Endothelial cell (in vitro differentiated cells): Measurements from ENCODE around the gene MAP2K7. TPM values are rescaled to one million over a fixed set of nuclear protein-coding genes. Genes with fewer than 3 reads are reported as not detected.
"Not testable (repeated sequence)": the region's sequence is repeated elsewhere in the genome, so short reads cannot be mapped to it uniquely, and the experiment has no call there.

ENCODE experiments used
- DNase-seq: peaks from one replicate; pipeline ENCODE4 v3.0.0; 2021; ENCODE audit warnings: low spot score
- H3K27ac Mint-ChIP-seq: one replicate; pipeline ENCODE4 v1.8.0; 2021; ENCODE audit warnings: mixed read lengths, inconsistent platforms; ENCODE audit not compliant: unreplicated experiment
- H3K27me3 Mint-ChIP-seq: one replicate; pipeline ENCODE4 v1.8.0; 2021; ENCODE audit warnings: mild to moderate bottlenecking, moderate library complexity, mixed read lengths, inconsistent platforms; ENCODE audit not compliant: unreplicated experiment
- H3K36me3 Mint-ChIP-seq: one replicate; pipeline ENCODE4 v1.8.0; 2021; ENCODE audit warnings: mild to moderate bottlenecking, low read depth, mixed read lengths, inconsistent platforms; ENCODE audit not compliant: unreplicated experiment
- H3K4me1 Mint-ChIP-seq: one replicate; pipeline ENCODE4 v1.8.0; 2021; ENCODE audit warnings: mild to moderate bottlenecking, mixed read lengths, inconsistent platforms; ENCODE audit not compliant: unreplicated experiment
- H3K4me3 Mint-ChIP-seq: one replicate; pipeline ENCODE4 v1.8.0; 2021; ENCODE audit warnings: mild to moderate bottlenecking, mixed read lengths, inconsistent platforms; ENCODE audit not compliant: unreplicated experiment
- H3K9me3 Mint-ChIP-seq: one replicate; pipeline ENCODE4 v1.8.0; 2021; ENCODE audit warnings: mixed read lengths, inconsistent platforms; ENCODE audit not compliant: unreplicated experiment
- total RNA-seq: library from RNA; stranded (reverse); fragmentation: NEBNext Ultra II Directional; extraction: Animal tissue kit (Norgen Biotek cat#: 25700); gene quantifications from one replicate; pipeline ENCODE4 v1.2.1, GENCODE V29; 2021; ENCODE audit not compliant: unreplicated experiment
- TF ChIP-seq, protein P1 (sequence below): fragments of 200-600 bp; sonication (generic); IDR thresholded peaks from one replicate; pipeline ENCODE4 v1.5.0; 2021; ENCODE audit warnings: antibody characterized with exemption; ENCODE audit not compliant: unreplicated experiment

The MAP2K7 gene
- total RNA-seq, 1 donor from 2014 or later, result 31.1 TPM

DNA sequence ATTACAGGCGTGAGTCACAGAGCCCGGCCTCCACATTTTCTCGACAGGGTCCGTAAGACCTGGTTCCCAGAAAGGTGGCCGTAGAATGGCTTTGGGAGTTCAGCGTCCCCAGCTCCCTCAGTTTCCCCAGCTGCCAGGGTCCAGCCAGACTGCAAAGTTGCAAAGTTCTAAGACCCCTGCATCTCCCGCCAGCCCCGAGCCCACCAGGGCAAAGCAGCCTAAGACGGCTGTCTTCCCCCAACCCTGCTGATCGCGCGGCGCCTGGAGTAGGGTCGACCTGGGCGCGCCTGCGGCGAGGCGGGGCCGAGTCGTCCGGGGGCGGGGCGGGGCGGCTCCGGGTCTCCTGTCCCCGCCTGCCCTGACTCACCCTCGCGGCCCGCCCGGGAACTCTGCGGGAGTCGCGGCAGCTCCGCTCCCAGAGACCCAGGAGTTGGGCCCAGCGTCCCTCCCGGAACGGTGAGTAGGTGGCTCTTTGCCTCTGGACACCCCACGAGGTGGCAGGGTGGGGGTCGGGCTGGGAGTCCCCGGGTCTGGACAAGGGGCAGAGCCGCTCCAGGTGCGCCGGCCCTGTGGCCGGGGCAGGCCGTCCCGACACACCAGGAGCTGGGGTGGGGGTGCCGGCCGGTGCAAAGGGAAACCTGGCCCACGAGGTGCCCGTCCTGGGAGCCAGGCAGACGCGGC lies 15.4 kb upstream of the MAP2K7 start, which contains the start of gene LRRC8E:
TSS of gene LRRC8E (plus strand) at position 366 of the 681 bp plus-strand sequence. CDS start 7,094 bp downstream, outside the sequence.
- Mint-ChIP-seq H3K4me1 (peaks cover 2% of the 10 kb centered on the region), H3K27ac (no peak within 1 kb of the TSS), H3K9me3 (no peaks in the 10 kb centered on the region), H3K4me3 (no peak within 1 kb of the TSS), H3K27me3 (peaks cover 12% of the 10 kb centered on the region), H3K36me3 (no peaks in the 10 kb centered on the region)
- TF ChIP-seq, protein P1, sequence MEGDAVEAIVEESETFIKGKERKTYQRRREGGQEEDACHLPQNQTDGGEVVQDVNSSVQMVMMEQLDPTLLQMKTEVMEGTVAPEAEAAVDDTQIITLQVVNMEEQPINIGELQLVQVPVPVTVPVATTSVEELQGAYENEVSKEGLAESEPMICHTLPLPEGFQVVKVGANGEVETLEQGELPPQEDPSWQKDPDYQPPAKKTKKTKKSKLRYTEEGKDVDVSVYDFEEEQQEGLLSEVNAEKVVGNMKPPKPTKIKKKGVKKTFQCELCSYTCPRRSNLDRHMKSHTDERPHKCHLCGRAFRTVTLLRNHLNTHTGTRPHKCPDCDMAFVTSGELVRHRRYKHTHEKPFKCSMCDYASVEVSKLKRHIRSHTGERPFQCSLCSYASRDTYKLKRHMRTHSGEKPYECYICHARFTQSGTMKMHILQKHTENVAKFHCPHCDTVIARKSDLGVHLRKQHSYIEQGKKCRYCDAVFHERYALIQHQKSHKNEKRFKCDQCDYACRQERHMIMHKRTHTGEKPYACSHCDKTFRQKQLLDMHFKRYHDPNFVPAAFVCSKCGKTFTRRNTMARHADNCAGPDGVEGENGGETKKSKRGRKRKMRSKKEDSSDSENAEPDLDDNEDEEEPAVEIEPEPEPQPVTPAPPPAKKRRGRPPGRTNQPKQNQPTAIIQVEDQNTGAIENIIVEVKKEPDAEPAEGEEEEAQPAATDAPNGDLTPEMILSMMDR, result no peak
- peak; percentile 66 for DNase-seq

GRCh38 chr19:7888826-7889217 lies 14.9 kb upstream of the MAP2K7 start:
- H3K27me3 Mint-ChIP-seq, result peaks cover 12% of the 10 kb centered on the region
- no peak overlapping the region for H3K4me3 Mint-ChIP-seq
- no peaks in the 10 kb centered on the region for H3K36me3 Mint-ChIP-seq
- TF ChIP-seq, protein P1, result no peak
- H3K9me3 Mint-ChIP-seq, result no peaks in the 10 kb centered on the region
- DNase-seq, result no peak
- H3K27ac Mint-ChIP-seq, result no peak overlapping the region
- H3K4me1 Mint-ChIP-seq, result peaks cover 2% of the 10 kb centered on the region

DNA sequence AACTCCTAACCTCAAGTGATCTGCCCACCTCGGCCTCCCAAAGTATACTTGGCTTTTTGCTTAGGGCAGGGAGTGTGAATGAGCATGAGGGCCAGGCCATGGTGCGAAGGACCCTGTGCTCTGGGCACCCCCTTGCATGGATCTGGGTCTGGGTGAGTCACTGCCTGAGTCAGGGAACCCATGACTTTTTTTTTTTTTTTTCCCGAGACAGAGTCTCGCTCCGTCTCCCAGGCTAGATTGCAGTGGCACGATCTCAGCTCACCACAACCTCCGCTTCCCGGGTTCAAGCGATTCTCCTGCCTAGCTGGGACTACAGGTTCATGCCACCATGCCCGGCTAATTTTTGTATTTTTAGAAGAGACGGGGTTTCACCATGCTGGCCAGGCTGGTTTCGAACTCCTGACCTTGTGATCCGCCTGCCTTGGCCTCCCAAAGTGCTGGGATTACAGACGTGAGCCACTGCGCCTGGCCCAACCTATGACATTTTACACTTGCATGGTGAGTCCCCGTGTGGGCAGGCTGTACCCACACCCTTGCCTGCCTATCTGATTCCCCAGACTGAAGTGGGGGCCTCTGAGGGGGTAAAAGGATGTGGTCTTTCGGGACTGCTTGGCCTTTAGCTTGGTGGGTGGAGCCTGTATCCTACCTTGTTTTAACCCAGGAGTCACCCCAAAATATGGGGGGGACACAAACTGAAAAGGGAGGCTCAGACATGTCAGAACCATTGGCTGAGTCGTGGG lies 10.1 kb upstream of the MAP2K7 start:
- peaks cover 11% of the 10 kb centered on the region for H3K27me3 Mint-ChIP-seq
- not testable (repeated sequence) for DNase-seq, H3K9me3 Mint-ChIP-seq, H3K4me1 Mint-ChIP-seq, H3K27ac Mint-ChIP-seq, H3K4me3 Mint-ChIP-seq, H3K36me3 Mint-ChIP-seq

GRCh38 chr19:7894612-7895309 lies 8.9 kb upstream of the MAP2K7 start:
- Mint-ChIP-seq H3K4me1 (no peaks in the 10 kb centered on the region), H3K36me3 (no peaks in the 10 kb centered on the region), H3K9me3 (no peaks in the 10 kb centered on the region), H3K27ac (no peak overlapping the region), H3K27me3 (peaks cover 9% of the 10 kb centered on the region), H3K4me3 (no peak overlapping the region)
- no peak for DNase-seq
- TF ChIP-seq, protein P1, result no peak

DNA sequence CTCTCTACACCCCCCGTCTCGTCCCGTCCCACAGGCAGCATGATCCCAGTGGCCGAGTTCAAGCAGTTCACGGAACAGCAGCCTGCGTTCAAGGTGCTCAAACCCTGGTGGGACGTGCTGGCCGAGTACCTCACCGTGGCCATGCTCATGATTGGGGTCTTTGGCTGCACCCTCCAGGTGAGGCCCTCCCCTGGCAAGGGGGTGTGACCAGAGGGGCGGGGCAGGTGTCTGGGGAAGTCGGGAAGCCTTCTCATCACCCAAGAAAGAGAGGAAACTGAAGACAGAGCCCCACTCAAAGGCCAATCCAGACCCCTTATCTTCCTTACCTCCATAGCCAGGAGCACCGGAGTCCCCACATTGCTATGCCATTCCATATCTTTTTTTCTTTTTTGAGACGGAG lies 8.1 kb upstream of the MAP2K7 start:
- DNase-seq, result no peak

More for the DNA sequence above, 8.1 kb upstream of the MAP2K7 start:
- H3K36me3 Mint-ChIP-seq, result no peaks in the 10 kb centered on the region
- H3K9me3 Mint-ChIP-seq, result no peaks in the 10 kb centered on the region
- no peaks in the 10 kb centered on the region for H3K4me1 Mint-ChIP-seq
- no peak overlapping the region for H3K27ac Mint-ChIP-seq
- no peak overlapping the region for H3K4me3 Mint-ChIP-seq
- peaks cover 8% of the 10 kb centered on the region for H3K27me3 Mint-ChIP-seq
- TF ChIP-seq, protein P1, result no peak
